ENCODE measurements around the gene TNMD. TPM values are rescaled to one million over a fixed set of nuclear protein-coding genes. Genes with fewer than 3 reads are reported as not detected.

The TNMD gene
- total RNA-seq, 2 experiments from 2014 or later: not detected

DNA sequence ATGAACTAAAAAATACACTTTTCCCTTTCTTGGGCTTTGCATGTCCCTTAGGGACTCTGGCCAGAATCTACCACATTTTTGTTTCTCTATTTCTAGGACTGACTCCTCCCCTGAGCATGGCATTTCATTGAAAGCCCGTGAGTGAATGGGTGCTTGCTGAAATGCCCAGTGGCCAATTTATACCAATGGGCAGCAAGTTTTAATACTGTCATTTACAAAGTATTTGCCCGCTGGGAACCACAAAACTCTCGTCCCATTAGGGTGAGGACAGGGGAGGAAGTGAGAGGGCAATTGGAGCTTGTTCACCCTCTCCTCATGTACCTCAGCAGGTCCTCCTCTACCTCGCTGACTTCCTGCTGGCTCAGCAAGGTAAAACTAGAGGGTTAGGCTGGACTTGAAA lies 60.4 kb downstream of the TNMD start:
- Mint-ChIP-seq H3K9me3 (ENCODE audit: low read depth) (no peaks in the 10 kb centered on the region), H3K27me3 (peaks cover 8% of the 10 kb centered on the region), H3K36me3 (ENCODE audit: low read depth) (no peaks in the 10 kb centered on the region), H3K4me3 (no peak overlapping the region), H3K27ac (no peak overlapping the region), H3K4me1 (no peaks in the 10 kb centered on the region)
- DNase-seq (no peak), ATAC-seq (no peak)
- ChIA-PET POLR2A (no interaction called here), CTCF (no interaction called here)
- intact Hi-C loops (cut with DNase I, micrococcal nuclease): no loop called here

DNA sequence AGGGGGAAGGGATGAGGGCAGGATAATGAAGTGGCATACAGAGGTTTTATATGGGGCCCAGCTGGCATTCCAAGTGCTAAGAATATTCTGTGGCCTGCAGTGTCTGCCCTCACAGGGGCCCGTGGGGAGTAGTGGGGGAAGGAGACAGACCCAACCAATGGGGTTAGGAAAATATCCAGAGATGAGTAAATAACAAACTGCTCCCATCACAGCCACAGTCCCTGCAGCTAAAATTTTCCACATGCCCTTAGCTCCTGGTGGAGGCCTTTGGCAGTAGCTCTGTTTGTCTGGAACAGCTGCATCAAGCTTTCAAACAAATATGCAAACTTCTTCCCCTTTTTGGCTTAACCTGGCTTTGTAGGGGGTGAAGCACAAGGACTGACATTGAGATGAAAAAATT lies 62.4 kb downstream of the TNMD start:
- intact Hi-C loops (cut with DNase I, micrococcal nuclease): no loop called here
- ChIA-PET POLR2A (no interaction called here), CTCF (no interaction called here)
- Mint-ChIP-seq H3K4me1 (no peaks in the 10 kb centered on the region), H3K27ac (no peak overlapping the region), H3K27me3 (peaks cover 8% of the 10 kb centered on the region), H3K9me3 (ENCODE audit: low read depth) (no peaks in the 10 kb centered on the region), H3K36me3 (ENCODE audit: low read depth) (no peaks in the 10 kb centered on the region), H3K4me3 (no peak overlapping the region)
- ATAC-seq: no peak
- DNase-seq: no peak

DNA sequence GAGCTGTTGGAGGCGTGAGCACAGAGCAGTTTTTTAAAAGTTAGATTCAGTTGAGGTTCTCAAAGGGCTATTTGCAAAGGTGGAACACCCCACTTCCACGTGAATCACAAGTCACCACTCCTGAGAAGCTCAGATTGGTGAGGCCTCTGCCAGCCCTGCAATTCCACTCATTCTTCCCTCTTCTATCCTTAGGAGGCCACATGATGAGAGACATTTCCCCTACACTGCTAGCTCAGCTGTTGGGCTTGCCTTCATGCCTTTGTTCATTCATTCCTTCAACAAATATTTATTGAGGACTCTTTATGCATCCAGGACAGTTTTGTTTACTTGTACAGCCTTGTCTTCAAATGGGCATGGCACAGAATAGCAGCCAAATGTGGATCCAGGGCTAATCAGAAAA lies 63.0 kb downstream of the TNMD start:
- Mint-ChIP-seq H3K4me3 (no peak overlapping the region), H3K36me3 (ENCODE audit: low read depth) (no peaks in the 10 kb centered on the region), H3K9me3 (ENCODE audit: low read depth) (no peaks in the 10 kb centered on the region), H3K27ac (no peak overlapping the region), H3K27me3 (peaks cover 7% of the 10 kb centered on the region), H3K4me1 (no peaks in the 10 kb centered on the region)
- POLR2A ChIA-PET: no interaction called here
- intact Hi-C loops (cut with DNase I, micrococcal nuclease): no loop called here
- CTCF ChIA-PET: no interaction called here
- ATAC-seq (no peak), DNase-seq (no peak)

DNA sequence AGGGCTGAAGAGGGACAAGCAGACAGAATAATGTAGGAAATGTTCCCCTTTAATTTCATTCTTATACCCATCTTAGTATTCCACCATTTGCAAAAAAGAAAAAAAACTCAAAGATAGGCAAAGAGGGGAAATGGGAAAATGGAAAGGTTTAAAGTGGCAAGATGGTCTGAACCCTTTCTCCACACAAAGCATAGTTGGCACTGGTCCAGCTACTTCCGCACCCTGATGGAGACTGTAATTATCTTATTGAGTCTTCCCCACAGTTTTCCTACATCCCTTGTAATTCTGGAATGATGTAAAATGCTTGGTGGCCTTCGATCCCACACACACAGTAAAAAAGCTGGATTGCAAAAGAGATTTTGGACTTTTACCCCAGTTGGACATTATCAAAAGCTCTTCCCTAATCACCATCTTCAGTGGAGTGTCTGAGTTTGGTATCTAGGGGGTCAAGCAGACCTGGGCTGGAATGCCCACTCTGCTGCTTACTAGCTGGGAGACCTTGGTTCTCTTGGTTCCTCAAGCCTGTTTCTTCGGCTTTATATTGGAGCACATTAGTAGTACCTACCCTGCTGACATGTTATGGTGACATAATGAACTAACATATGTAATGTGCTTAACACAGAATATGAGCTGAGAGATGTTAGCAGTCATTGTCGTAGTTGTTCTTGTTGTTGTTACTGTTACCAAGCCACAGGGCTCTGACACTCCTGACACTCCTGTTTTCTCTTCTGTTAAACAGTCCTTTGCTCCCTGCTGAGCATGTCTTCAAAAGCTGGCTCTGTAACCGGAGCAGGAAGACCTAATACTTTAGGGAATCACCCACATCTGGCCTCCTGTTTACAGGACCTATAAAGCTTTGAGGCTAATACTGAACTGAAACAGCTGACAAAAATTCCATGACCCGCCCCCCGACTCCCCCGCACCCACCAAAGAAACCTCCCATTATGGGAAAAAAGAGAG lies 64.0 kb downstream of the TNMD start:
- H3K27ac Mint-ChIP-seq: no peak overlapping the region
- H3K36me3 Mint-ChIP-seq (ENCODE audit: low read depth): no peaks in the 10 kb centered on the region
- no peaks in the 10 kb centered on the region for H3K9me3 Mint-ChIP-seq (ENCODE audit: low read depth)
- peaks cover 7% of the 10 kb centered on the region for H3K27me3 Mint-ChIP-seq
- intact Hi-C loops (cut with DNase I, micrococcal nuclease): no loop called here
- ATAC-seq (no peak), DNase-seq (no peak)
- H3K4me3 Mint-ChIP-seq: no peak overlapping the region
- ChIA-PET POLR2A (no interaction called here), CTCF (no interaction called here)
- H3K4me1 Mint-ChIP-seq: no peaks in the 10 kb centered on the region

Other genes with a start within 250 kb of the TNMD start
- under 1 TPM in 1 of 2 experiments, not detected in 1; 0.02 TPM for gene PCDH19, start 174.7 kb upstream of the TNMD start, total RNA-seq
- gene TSPAN6, start 51.9 kb downstream of the TNMD start, total RNA-seq: under 1 TPM; 0.41 to 0.47 TPM
- gene SRPX2, start 59.3 kb downstream of the TNMD start, total RNA-seq: not detected
- not detected for gene SYTL4, start 147.2 kb downstream of the TNMD start, total RNA-seq
- gene CSTF2, start 235.5 kb downstream of the TNMD start, total RNA-seq: 10 to 100 TPM; 53.8 to 54.3 TPM

Measured in activated CD4-positive, alpha-beta T cell treated with anti-CD3 and anti-CD28 coated beads for 36 hours (primary cell).